MCF 10A (cell line): ENCODE measurements around the gene RPTOR. TPM values are rescaled to one million over a fixed set of nuclear protein-coding genes. Genes with fewer than 3 reads are reported as not detected.

Experiments used
- BruUV-seq: library from RNA; stranded (reverse); fragments of 400-500 nt; replicated peaks from 2 replicates; lab custom pipeline; 2021; lab: Mats Ljungman, UMichigan
- CTCF ChIA-PET: fragments of 300-600 bp; sonication (Branson Sonifier 250); formaldehyde crosslinking; extraction: SDS; loops from one replicate; lab custom pipeline; 2021; ENCODE audit warnings: antibody characterized with exemption, inconsistent platforms; lab: Yijun Ruan, JAX
- POLR2A ChIA-PET: fragments of 300-600, 350-650 bp; sonication (Branson Sonifier 250); formaldehyde crosslinking; extraction: SDS; loops from one replicate; lab custom pipeline; 2020; ENCODE audit warnings: antibody characterized with exemption, inconsistent platforms; lab: Yijun Ruan, JAX
- DNase-seq: peaks from one replicate; pipeline ENCODE4 v3.0.0-alpha.2; 2018; ENCODE audit not compliant: unreplicated experiment
- H3K27ac Mint-ChIP-seq: one replicate; pipeline ENCODE4 v1.8.0; 2022; ENCODE audit warnings: mild to moderate bottlenecking, low read depth, mixed read lengths; ENCODE audit not compliant: unreplicated experiment
- H3K27me3 Mint-ChIP-seq: one replicate; pipeline ENCODE4 v1.8.0; 2022; ENCODE audit warnings: mixed read lengths; ENCODE audit not compliant: insufficient read depth, unreplicated experiment
- H3K36me3 Mint-ChIP-seq: one replicate; pipeline ENCODE4 v1.8.0; 2022; ENCODE audit warnings: mild to moderate bottlenecking, moderate library complexity, mixed read lengths; ENCODE audit not compliant: insufficient read depth, unreplicated experiment
- H3K4me1 Mint-ChIP-seq: one replicate; pipeline ENCODE4 v1.8.0; 2022; ENCODE audit warnings: mixed read lengths; ENCODE audit not compliant: insufficient read depth, unreplicated experiment
- H3K4me3 Mint-ChIP-seq: one replicate; pipeline ENCODE4 v1.8.0; 2022; ENCODE audit warnings: mild to moderate bottlenecking, moderate library complexity, mixed read lengths; ENCODE audit not compliant: unreplicated experiment
- H3K9me3 Mint-ChIP-seq: one replicate; pipeline ENCODE4 v1.8.0; 2022; ENCODE audit warnings: mixed read lengths; ENCODE audit not compliant: unreplicated experiment
- intact Hi-C: fragments of 100-400 bp; cut with micrococcal nuclease; formaldehyde crosslinking; loops from 2 replicates; pipeline ENCODE4 v1.14.1; 2022
- total RNA-seq: library from RNA; stranded (reverse); gene quantifications from 2 replicates; pipeline ENCODE4 v1.2.3, GENCODE V29; 2022
- TF ChIP-seq, protein P1 (sequence below): fragments of 200-600 bp; IDR thresholded peaks from one replicate; pipeline ENCODE4 v1.8.0; 2022; ENCODE audit warnings: antibody characterized with exemption, mild to moderate bottlenecking; ENCODE audit not compliant: unreplicated experiment

RPTOR gene
- total RNA-seq, 1 experiment from 2014 or later: 41.3 TPM

DNA sequence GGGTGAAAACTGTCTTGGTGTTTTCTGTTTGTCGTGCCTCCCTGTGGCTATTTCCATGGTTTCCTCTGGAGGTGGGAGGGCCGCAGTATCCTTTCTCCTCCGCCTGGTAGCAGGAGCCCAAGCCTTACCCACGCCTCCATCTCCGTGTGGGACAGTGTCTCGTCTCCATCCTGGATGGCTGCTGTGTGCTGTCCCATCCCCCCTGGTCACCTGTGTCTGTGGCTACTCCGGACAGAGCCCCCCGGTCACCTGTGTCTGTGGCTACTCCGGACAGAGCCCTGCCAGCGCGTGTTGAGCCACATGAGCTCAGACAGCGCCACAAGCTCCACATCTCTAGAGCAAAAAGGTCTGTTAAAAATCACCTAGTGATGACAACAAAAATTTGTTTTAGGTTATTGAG, 248.8 kb downstream of the RPTOR start:
- H3K9me3 Mint-ChIP-seq: no peaks in the 10 kb centered on the region
- H3K27me3 Mint-ChIP-seq: no peaks in the 10 kb centered on the region
- intact Hi-C loops: no loop called here
- ChIA-PET CTCF (interaction anchor here (0.6 to 0.7 kb wide), 2 partner anchors 30 to 294 kb away, joined by 4 read pairs; no protein-coding TSS in a partner anchor), POLR2A (interaction anchor here (0.6 to 1.5 kb wide), 6 partner anchors 30 to 339 kb away, joined by 3 to 6 read pairs (median 4); no protein-coding TSS in a partner anchor)
- DNase-seq: no peak
- TF ChIP-seq, protein P1, sequence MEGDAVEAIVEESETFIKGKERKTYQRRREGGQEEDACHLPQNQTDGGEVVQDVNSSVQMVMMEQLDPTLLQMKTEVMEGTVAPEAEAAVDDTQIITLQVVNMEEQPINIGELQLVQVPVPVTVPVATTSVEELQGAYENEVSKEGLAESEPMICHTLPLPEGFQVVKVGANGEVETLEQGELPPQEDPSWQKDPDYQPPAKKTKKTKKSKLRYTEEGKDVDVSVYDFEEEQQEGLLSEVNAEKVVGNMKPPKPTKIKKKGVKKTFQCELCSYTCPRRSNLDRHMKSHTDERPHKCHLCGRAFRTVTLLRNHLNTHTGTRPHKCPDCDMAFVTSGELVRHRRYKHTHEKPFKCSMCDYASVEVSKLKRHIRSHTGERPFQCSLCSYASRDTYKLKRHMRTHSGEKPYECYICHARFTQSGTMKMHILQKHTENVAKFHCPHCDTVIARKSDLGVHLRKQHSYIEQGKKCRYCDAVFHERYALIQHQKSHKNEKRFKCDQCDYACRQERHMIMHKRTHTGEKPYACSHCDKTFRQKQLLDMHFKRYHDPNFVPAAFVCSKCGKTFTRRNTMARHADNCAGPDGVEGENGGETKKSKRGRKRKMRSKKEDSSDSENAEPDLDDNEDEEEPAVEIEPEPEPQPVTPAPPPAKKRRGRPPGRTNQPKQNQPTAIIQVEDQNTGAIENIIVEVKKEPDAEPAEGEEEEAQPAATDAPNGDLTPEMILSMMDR: no peak
- peaks cover 12% of the 10 kb centered on the region for H3K36me3 Mint-ChIP-seq
- no peak overlapping the region for H3K4me3 Mint-ChIP-seq
- H3K27ac Mint-ChIP-seq: peak overlapping the region; percentile 6
- BruUV-seq: no TSS peak
- peaks cover 46% of the 10 kb centered on the region for H3K4me1 Mint-ChIP-seq

GRCh38 chr17:80793851-80794267, 249.2 kb downstream of the RPTOR start:
- no peaks in the 10 kb centered on the region for H3K9me3 Mint-ChIP-seq
- intact Hi-C loops: no loop called here
- DNase-seq: peak; percentile 39
- BruUV-seq: no TSS peak
- TF ChIP-seq, protein P1: no peak
- H3K27ac Mint-ChIP-seq: peak overlapping the region; percentile 6
- CTCF ChIA-PET: interaction anchor here (0.6 to 0.7 kb wide), 2 partner anchors 30 to 295 kb away, joined by 4 read pairs; no protein-coding TSS in a partner anchor
- POLR2A ChIA-PET: interaction anchor here (0.7 to 1.5 kb wide), 7 partner anchors 30 to 372 kb away, joined by 3 to 6 read pairs (median 4); partner anchors contain the start of gene PVALEF
- H3K27me3 Mint-ChIP-seq: no peaks in the 10 kb centered on the region
- peaks cover 44% of the 10 kb centered on the region for H3K4me1 Mint-ChIP-seq
- H3K36me3 Mint-ChIP-seq: peaks cover 13% of the 10 kb centered on the region
- no peak overlapping the region for H3K4me3 Mint-ChIP-seq

DNA sequence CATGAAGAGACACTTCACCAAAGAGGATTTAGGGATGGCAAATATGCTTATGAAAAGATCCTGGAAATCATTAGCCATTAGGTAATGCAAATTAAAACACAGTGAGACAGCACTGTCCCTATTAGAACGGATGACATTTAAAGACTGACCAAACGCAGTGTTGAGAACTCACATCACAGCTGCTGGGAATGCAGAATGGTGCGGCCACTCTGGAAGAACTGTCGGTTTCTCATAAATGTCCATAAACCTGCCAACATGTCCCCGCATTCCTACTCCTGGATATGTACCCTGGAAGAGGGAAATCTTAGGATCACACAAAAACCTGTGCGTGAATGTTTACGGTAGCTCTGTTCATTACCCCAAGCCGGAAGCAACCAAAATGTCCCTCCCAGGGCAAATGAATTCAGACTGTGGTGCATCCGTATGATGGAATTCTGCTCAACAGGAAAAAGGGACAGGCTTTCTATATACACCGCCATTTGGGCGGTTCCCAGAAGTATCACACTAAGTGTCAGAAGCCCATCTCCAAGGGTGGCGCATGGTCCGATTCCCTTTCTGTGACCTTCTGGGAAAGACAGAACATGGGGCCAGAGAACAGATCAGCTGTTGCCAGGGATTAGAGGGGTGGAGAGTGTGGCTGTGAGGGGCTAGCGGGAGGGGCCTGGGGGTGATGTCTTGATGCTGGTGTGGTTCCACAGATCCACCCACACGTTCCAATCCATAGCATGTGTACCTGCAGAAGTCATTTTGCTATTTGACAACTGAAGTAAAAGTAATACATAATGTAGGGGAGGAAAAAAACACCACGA, 249.8 kb downstream of the RPTOR start:
- intact Hi-C loops: no loop called here
- Mint-ChIP-seq H3K27me3 (no peaks in the 10 kb centered on the region), H3K27ac (peak overlapping the region; percentile 6), H3K9me3 (no peaks in the 10 kb centered on the region), H3K36me3 (peaks cover 14% of the 10 kb centered on the region), H3K4me3 (no peak overlapping the region), H3K4me1 (peaks cover 38% of the 10 kb centered on the region)
- ChIA-PET CTCF (interaction anchor here (0.6 to 0.7 kb wide), 2 partner anchors 31 to 295 kb away, joined by 4 read pairs; no protein-coding TSS in a partner anchor), POLR2A (interaction anchor here (0.7 to 1.5 kb wide), 7 partner anchors 31 to 371 kb away, joined by 3 to 6 read pairs (median 4); partner anchors contain the start of gene PVALEF)
- BruUV-seq: no TSS peak
- TF ChIP-seq, protein P1: no peak
- no peak for DNase-seq

- ChIA-PET POLR2A (interaction anchor here (1.5 kb wide), 1 partner anchor 32 kb away, joined by 5 read pairs; no protein-coding TSS in a partner anchor), CTCF (no interaction called here)
- no TSS peak for BruUV-seq
- Mint-ChIP-seq H3K36me3 (peaks cover 18% of the 10 kb centered on the region), H3K4me3 (no peak overlapping the region), H3K27me3 (no peaks in the 10 kb centered on the region), H3K27ac (no peak overlapping the region), H3K9me3 (no peaks in the 10 kb centered on the region), H3K4me1 (peaks cover 31% of the 10 kb centered on the region)
- intact Hi-C loops: no loop called here
- no peak for DNase-seq
- TF ChIP-seq, protein P1: no peak
Observed at GRCh38 chr17:80795090-80795580, 250.5 kb downstream of the RPTOR start.
